ENCODE data around the gene SMYD4.
"Not testable (repeated sequence)": the region's sequence is repeated elsewhere in the genome, so short reads cannot be mapped to it uniquely, and the experiment has no call there.

Gene SMYD4

DNA sequence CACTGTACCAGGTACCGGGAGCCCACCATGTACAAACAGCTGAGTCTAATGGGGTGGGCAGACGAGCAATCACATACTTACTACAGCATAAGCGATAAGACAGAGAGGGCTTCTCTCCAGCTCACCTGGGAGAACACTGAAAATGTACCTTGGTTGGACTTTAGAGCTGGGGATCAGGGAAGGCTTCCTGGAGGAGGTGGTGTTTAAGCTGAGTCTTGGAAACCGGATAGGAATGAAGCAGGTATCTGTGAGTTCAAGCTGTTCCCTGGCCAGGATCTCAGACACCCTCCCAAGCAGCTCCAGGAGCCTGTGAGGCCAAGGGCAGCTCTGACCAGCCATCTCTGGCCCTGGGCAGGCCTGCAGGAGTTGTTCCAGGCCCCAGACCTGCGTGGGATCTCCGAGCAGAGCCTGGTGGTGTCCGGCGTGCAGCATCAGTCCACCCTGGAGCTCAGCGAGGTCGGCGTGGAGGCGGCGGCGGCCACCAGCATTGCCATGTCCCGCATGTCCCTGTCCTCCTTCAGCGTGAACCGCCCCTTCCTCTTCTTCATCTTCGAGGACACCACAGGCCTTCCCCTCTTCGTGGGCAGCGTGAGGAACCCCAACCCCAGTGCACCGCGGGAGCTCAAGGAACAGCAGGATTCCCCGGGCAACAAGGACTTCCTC lies 75.8 kb downstream of the SMYD4 start:
- DNase-seq = no peak

DNA sequence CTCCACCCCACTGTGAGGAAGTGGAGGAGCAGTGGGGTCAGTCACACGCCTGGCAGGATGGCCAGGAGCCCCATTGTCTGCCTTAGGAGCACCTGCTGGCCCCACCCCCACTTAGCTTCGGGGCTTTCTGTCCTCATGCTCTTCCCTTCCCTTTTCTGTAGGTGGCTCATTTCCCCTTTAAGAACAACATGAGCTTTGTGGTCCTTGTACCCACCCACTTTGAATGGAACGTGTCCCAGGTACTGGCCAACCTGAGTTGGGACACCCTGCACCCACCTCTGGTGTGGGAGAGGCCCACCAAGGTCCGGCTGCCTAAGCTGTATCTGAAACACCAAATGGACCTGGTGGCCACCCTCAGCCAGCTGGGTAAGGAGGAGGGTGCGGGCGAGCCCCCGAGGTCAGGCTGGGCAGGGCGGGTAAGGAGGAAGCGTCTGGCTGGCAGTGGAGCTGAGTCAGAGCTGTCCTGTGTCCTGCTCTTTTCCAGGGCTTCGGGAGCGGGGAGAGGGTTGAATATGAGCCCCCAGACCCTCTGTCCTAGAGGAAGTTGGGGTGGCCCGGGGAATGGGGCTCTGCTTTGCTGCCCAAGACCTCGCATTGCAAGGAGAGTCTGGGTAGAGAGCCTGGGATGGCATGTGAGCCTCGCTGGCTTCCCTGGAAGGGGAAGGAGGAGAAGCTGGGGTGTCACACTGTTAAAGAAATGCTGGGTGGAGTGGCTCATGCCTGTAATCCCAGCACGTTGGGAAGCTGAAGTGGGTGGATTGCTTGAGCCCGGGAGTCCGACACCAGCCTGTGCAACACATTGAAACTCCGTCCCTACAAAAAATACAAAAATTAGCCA lies 77.1 kb downstream of the SMYD4 start:
- DNase-seq = no peak

DNA sequence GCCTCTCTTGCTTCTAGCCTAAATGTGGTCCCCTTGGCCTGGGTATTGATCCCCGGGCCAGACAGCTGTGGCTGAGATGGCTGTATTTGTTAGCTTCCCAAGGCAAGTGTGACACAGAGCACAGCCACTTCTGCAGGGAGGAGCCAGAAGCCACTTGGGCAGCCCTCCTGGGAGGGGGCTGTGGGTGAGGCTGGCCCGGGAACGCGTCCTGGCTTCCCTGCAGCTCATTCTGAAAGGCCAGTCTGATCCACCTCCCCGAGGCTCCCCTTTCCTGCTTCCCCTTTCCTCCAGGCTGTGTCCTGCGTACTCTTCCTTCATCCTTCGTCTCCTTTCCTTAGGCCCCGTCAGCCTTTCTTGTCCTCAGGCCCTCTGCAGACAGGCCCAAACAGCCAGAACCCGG lies 79.1 kb downstream of the SMYD4 start:
- DNase-seq = no peak

DNA sequence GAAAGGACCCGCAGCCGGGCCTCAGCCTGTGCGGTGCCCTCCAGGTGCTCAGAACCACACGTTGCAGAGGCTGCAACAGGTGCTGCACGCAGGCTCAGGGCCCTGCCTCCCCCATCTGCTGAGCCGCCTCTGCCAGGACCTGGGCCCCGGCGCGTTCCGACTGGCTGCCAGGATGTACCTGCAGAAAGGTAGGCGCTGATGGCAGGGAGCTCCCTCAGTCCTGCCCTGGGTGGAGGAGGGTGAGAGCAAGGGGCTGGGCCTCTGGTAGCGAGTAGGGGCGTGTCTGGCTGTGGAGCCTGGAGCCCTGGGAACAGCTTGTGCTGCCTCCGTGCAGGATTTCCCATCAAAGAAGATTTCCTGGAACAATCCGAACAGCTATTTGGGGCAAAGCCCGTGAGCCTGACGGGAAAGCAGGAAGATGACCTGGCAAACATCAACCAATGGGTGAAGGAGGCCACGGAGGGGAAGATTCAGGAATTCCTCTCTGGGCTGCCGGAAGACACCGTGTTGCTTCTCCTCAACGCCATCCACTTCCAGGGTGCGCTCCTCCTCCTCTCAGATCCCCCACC lies 82.6 kb downstream of the SMYD4 start:
- DNase-seq = peak; percentile 98

DNA sequence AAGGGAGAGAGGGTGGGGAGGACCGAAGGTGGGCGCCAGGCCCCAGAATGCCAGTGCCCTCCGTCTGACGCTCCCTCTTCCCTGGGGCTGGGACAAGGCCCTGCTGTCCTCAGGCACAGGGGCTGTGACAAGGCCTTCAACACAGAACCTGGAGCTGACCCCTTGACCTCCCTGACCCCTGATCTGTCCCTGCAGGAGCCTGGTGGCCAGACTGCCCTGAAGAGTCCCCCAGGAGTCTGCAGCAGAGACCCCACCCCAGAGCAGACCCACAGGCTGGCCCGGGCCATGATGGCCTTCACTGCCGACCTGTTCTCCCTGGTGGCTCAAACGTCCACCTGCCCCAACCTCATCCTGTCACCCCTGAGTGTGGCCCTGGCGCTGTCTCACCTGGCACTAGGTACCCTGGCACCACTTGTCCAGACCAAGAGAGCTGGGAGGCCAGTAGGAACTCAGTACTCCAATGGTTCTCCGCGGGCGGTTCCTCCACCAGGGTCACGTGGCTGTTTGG lies 84.1 kb downstream of the SMYD4 start:
- no peak for DNase-seq

DNA sequence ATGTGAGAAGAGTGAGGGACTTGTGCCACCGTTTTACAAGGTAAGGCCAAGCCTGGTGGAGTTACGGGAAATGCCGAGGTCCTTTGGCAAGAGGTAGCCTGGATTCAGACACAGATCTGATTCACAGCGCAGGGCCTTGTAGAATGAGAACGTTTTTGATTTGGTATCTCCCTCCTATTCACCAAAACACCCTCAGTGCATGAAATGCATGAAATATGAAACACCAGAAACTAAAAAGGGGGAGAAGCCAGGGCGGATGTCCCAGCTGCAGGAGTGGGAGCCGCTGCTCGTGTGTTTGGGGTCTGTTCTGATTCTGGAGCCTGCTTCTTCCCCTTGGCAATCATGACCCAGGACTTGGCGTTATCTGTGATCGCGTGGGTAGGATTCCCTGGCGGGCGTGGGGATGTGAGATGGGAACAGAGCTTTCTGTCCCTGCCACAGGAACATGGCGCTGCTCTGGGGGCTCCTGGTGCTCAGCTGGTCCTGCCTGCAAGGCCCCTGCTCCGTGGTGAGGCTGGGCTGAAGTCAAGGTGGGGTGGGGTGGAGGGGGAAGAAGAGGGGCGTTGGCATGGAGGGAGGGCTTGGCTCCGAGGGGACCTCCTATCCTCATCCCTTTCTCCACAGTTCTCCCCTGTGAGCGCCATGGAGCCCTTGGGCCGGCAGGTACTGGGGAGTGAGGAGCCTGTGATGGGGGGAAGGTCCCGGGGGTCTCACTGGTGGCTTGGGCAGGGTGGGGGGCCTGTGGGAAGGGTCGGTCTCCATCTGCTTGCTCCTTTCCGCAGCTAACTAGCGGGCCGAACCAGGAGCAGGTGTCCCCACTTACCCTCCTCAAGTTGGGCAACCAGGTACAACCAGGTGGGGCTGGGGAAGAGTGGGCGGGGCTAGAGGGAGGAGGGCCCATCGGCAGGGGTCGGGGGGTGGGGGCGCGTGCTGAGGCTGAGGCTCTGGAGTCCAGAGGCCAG lies 84.9 kb downstream of the SMYD4 start:
- DNase-seq = no peak

DNA sequence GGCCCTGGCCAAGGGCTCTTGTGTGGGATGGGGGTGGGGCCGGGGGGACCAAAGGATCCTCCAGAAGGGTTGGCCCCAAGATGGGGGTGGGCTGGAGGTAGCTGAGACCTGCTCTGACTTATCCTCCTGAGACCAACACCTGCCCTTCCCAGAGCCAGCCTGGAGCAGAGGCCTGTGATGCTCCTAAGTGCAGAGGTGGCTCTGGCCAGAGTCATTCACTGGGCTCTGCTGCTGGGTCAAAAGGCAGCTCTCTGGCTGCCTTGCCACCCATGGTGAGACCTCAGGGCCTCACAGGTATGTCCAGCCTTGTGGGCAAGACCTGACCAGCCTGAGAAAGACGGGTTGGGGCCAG lies 86.6 kb downstream of the SMYD4 start:
- no peak for DNase-seq

DNA sequence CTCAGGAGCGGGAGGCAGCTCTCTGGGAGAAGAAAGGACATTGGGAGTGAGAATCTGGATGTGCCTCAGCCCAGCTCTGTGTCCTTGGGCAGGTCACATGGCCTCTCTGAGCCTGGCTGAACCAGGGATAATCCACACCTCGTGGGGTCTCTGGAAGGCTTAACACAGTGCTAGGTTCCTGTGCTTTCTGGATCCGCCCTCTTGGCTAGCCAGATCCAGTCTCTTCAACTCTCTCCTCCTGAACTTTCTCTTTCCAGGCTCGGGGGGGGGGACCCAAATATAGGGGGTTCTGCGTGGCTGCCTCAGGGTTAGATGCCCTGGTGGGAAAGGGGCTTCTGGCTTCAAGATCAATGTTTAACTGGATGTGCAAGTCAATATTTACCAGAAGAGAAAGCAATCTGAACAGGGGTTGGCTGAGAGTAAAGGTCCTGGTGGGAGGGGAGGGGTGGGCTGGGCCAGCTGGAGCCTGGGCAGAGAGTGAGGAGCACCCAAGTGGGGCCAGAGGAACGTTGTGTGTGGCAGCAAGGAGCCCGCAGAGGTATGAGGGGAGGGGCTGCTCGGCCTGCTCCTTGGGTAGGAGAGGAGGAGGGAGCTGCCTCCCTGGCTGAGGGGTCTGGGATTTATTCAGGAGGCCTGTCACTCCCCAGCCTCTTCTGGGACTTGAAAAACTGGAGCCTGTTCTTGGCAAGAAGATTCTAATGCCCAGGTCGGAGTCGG lies 87.2 kb downstream of the SMYD4 start, which contains the start of gene SERPINF2:
Gene SERPINF2, plus strand, starts transcription at position 501 of the 717 bp plus-strand sequence. CDS start 2,125 bp downstream, outside the sequence.
- DNase-seq = no peak

DNA sequence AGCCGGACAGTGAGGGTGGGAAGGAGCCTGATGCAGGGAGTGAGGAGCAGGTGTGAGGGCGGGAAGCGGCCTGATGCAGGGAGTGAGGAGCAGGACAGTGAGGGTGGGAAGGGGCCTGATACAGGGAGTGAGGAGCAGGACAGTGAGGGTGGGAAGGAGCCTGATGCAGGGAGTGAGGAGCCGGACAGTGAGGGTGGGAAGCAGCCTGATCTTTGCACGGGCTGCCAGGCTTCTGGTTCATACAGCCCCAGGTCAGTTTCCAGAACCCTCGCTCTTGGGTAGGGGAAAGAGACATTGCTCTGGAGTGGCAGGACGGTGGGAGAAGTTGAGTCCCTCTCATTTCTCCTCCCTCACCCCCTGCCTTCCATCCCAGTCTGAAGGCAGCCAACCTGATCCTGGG lies 87.8 kb downstream of the SMYD4 start:
- not testable (repeated sequence) for DNase-seq

DNA sequence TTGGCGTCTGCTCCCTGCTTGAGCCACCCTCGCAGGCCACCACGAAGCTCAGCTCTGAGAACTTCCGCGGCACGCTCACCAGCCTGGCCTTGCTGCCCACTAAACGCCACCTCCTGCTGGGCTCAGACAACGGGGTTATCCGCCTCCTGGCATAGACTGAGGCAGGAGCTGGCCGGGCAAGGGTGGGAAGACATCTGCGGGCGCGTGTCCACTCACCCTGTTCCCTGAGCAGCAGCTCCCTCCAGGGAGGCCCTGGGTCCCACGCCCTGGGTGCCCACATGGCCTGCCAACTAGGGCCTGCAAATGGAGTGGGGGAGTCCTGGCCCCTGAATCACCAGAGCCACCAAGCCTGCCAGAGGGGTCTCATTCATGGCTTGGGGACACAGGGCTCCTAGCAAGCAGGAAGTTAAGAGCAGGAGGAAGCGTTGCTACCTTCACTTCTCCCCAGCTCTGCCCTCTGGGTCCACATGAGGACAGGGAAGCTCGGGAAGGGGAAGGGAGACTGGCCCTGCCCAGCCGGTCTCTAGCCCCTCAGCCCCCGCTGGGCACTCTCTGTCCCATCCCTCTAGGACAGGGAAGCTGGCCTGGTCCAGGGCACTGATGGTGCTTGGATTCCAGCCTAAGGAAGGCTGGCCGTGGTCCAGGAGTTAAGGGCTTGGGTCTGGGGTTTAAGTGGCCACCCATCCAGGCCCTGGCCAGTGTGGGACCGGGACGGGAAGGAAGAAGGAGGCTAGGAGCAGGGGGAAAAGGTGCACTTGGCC lies 92.0 kb downstream of the SMYD4 start:
- no peak for DNase-seq

DNA sequence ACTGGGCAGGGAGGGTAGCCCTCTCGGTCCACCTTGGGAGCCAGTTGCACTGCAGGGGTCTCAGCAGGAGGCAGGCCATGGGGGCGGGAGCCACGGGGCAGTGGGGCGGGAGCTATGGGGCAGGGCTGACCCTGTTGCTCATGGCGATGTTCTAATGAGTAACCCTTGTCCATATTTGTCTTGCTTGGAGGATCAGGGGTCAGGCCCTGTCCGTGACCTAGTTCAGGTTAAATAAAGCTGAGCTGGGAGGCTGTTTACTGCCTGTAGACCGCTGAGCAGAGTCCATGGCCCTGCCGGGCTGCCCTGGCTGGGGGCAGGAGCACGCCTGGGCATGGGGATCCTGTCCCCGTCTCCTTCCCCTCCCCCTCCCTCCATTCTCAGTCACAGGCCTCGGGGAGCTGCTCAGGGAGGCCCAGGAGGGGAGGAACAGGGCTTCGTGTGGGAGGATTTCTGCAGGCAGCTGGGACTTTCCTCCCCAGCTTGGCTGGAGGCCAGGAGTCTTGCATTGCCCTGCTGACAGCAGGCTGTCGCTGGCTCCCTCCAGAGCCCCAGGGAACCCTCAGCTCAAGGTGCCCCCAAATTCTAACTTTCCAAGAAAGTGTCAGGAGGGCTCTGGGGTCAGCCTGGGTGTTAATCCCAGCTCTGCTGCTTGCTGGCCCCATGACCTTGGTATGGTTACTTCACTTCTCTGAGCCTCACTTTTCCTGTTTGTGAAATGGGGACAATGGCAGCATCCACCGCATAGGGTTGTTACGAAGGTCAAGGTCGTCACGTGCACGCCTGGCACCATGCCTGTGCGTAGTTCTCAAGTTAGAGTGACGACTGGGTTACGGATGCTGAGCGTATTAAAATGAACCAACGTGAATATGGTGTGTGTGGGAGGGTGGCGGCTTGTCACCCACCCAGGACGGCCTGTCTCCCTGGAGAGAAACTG lies 93.1 kb downstream of the SMYD4 start:
- DNase-seq = peak; percentile 90

DNA sequence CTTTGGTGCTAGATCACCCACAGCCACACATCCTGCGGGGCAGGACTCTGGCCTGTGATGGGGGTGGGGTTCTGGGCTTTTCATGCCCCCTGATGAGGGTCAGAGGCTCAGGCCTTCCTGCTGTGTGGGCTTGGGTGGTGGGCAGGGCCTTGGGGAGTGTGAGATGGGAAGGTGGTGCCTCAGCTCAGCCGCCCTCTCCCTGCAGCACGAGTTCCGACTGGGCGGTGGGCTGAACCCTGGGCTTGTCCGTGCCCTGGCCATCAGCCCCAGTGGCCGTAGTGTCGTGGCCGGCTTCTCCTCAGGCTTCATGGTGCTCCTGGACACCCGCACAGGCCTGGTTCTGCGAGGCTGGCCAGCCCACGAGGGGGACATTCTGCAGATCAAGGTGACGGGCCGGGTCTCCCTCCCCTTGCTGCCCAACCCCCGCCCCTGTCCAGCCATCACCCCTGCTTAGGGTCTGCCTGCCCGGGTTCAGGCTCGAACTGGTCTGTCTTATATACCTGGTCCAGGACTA lies 93.8 kb downstream of the SMYD4 start:
- no peak for DNase-seq

DNA sequence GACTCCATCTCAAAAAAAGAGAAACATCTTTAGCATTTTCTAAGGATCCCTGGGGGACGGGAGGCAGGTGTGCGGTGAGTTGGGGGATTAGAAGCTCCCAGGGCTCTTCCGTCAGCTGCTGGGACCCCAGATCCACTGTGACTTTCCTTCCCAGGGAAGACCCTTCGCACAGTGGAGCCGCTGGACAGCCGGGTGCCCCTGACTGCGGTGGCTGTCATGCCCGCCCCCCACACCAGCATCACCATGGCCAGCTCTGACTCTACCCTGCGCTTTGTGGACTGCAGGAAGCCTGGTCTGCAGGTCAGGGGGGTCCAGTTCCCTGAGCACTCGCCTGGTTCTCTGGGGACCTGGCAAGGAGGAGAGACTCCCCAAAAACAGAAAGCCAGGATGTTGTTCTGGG lies 94.3 kb downstream of the SMYD4 start:
- no peak for DNase-seq

DNA sequence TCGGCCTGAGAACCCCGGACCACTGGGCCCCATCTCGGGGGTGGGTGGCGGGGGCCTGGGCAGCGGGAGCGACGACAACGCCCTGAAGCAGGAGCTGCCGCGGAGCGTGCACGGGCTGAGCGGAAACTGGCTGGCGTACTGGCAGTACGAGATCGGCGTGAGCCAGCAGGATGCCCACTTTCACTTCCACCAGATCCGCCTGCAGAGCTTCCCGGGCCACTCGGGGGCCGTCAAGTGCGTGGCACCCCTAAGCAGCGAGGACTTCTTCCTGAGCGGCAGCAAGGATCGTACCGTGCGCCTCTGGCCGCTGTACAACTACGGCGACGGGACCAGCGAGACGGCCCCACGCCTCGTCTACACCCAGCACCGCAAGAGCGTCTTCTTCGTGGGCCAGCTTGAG lies 95.9 kb downstream of the SMYD4 start:
- no peak for DNase-seq

DNA sequence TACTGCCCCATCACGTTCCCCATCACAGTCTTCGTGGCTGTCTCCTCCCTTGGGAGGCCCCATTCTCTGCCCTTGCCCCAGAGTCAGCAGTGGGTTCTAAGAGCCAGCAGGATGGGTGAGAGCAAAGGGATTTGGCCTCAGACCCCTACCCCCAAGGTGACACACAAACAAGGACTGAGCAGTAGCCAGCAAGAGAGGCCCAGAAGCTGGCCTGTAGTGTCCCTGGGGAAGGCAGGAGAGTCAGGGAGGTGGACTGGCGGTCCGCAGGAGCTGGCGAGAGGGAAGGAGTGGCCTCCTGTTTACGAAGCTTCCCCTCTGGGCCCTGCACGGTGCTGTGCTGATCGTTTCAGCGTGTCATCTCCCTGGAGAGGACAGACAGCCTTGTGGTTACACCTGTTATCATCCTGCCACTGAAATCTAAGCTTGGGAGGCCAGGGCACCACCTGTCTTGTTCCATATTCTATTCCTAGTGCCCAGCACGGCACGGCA lies 96.8 kb downstream of the SMYD4 start:
- peak; percentile 57 for DNase-seq

DNA sequence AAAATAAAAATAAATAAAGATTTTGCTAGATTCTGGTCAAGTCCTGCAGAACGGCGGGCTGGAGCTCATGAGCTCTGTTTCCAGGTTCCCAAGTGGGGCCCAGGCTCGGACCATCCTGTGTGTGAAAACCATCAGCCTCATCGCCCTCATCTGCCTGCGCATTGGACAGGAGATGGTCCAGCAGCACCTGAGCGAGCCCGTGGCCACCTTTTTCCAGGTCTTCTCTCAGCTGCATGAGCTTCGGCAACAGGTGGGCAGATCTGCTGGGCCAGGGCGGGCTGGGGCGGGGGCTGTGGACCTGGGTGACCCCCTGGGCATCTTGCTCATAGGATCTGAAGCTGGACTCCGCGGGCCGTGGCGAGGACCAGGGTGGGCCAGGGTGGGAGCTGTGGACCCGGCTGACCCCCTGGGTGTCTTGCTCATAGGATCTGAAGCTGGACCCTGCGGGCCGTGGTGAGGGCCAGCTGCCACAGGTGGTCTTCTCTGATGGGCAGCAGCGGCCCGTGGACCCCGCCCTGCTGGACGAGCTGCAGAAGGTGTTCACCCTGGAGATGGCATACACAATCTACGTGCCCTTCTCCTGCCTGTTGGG lies 97.4 kb downstream of the SMYD4 start:
- no peak for DNase-seq

DNA sequence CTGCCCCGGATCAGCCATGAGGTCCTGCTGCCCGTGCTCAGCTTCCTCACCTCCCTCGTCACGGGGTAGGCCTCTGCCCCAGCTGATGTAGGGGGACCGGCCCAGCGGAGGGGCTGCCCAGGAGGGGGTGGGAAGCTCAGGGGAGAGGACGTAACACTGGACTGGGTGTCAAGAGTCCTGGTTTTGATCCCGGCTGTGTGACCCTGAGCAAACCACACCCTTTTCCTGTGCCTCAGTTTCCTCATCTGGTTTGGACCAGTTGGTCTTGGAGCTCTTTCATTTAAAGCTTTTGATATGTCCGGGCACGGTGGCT lies 98.6 kb downstream of the SMYD4 start:
- DNase-seq = no peak

DNA sequence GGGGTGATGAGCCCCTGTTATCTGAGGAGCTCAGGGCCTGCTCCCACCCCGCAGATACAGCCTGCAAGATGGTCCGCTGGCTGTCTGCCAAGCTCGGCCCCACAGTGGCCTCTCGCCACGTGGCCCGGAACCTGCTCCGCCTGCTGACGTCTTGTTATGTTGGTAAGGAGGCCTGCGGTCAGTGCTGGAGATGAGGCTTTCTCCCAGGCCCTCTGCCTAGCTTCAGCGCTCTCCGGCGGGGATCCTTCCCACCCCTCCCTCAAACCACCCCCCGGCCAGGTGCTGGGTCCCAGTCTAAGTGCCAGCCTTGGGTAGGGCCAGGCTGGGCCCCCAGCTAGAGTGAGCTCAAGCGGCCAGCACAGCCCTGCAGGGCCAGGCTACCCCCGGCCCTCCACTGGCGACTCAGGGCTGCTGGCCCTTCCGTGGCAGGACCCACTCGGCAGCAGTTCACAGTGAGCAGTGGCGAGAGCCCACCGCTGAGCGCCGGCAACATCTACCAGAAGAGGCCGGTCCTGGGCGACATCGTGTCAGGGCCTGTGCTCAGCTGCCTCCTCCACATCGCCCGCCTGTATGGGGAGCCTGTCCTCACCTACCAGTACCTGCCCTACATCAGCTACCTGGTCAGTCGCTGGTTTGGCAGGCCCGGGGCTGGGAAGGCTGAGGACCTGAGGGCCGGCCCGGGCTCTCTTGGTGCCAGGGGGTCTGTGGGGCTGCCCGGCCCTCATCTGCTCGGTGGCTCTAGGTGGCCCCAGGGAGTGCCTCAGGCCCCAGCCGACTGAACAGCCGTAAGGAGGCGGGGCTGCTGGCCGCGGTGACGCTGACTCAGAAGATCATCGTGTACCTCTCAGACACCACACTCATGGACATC lies 99.1 kb downstream of the SMYD4 start:
- no peak for DNase-seq

DNA sequence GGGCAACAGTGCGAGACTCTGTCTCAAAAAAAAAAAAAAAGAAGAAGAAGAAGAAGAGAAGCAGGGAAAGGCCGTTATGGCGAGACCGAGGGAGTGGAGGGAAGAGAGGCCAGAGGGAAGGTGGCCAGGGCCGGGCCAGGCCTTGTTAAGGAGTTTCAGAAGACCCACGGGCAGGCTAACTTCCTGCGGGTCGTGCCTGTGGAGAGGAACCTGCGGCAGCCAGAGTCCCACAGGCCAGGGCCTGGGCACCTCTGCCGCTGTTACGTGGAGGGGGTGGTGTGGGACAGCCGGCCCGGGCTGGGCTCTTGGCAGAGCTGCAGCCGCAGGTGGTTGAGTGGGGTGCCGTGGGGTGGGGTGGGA lies 99.8 kb downstream of the SMYD4 start:
- DNase-seq = no peak

Data from NCI-H2171 (cell line).